GM21423 (cell line): Measurements from ENCODE around the gene PLCB1.
"Not testable (repeated sequence)": the region's sequence is repeated elsewhere in the genome, so short reads cannot be mapped to it uniquely, and the experiment has no call there.

Experiments used
- ATAC-seq: cut with Tn5 transposase; IDR thresholded peaks from one replicate; pipeline ENCODE4 v1.9.1; 2021; ENCODE audit warnings: mild to moderate bottlenecking, moderate library complexity; ENCODE audit not compliant: unreplicated experiment

Gene PLCB1

DNA sequence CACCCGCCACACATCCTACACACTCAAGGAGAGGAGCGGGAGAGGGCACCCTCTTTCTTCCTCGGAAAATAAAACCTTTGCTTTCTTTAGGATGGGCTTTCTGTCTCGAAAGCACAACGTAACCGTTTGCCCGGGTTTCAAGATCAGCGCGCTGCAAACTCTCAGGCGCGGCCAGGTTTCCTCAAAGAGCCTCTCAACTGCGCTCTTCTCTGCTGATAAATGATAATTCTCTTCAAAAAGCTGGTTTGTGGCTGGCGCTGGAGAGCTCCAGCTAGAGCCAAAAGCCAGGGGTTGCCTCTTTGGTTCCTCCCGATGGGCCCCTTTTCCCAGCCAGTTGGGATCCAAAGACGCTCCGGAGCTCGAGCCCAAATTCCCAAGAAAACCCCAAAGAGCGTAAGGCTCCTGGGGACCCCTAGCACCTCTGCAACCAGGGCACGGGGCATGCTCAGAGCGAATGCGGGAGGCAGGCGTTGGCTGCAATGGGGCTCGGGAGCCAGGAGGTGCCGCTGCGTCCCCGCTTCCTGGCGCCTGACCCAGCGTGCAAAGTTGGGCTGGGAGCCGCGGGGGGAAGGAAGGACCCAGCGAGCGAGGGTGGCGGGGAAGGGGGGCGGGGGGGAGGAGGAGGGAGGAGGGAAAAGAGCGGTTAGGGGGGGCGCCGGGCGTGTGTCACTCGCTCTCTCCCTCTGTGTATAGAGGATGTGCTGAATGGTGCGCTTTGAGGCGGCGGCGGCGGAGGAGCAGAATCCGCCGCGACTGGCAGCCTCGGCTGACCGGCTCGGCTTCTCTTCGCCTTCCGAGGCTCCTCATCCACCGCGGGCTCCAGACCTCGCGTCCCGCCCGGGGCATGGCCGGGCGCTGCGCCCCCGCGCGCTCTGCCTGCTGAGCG is at the start of gene PLCB1:
TSS of gene PLCB1 (plus strand) at position 669 of the 886 bp plus-strand sequence. CDS start 386 bp downstream, outside the sequence.
- ATAC-seq: peak; percentile 91

DNA sequence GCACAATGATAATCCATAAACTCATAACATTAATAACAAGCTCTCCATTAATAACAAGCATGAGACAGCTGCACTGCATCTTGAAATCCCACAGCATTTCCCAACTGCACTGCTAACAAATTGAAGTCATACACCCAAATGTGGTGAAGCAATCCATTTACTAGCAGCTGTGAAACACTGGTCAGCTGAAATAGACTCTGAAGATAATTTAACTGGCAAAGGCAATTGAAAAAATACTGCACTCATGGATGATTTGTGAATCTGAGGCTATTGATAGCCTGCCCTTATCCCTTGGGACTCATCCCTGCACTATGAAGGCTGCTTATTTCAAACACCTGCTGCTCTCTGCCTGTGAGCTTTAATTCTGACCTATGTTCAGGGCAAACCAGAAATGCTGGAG is 49.1 kb upstream of the PLCB1 start:
- ATAC-seq: no peak

DNA sequence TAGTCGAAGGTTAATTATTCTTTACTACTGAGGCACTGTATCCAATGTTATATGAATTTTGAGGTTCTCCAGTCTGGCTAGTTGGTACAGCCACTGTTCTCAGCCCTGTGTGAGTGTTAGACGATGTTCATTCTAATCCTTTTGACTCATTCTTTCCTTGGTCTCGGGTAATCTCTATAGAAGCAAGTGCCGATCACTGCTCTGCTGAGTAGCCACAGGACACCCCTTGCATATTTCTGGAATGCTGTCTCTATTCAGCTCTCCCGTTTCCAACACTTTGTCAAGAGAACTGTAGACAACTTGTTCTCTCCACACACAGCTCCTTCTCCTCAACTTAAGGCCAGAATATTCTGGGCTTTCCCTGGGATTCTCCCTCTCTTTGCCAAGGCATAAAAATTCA is 42.4 kb upstream of the PLCB1 start:
- ATAC-seq: no peak

DNA sequence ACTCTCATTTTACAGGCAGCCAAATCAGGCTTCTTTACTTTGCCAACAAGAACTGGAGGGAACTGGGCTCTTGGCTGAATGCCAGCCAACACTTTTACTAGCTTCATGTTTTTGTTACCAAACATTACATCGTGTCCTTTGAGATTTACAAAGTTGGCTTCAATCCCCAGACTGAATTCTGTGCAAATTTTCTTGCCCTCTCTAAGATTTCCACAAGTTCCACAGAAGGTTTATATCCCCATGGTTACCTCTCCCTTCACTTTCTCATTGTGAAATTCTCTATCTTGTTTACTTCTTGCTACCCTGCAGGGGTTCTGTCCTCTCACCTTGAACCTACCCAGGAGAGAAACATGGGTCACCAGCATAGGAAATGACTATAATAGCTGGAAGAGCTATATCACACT is 37.6 kb upstream of the PLCB1 start:
- no peak for ATAC-seq

DNA sequence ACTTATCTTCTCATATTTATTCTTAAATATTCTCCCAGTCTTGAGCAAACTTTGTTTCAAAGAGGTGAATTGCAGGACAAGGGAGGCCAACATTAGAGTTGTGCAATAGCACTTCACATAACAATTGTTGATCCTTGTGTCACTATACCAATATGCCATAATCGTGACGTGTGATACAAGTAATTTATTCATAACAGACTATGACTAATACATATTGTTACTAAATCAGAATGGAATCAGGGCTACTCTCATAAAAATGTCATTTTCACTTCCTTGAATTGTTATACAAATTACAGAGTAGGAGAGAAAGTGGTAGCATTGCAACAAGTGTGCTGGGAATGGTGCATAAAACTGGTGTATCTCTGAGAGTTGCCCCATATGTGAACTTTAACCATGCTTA is 37.2 kb upstream of the PLCB1 start:
- no peak for ATAC-seq

DNA sequence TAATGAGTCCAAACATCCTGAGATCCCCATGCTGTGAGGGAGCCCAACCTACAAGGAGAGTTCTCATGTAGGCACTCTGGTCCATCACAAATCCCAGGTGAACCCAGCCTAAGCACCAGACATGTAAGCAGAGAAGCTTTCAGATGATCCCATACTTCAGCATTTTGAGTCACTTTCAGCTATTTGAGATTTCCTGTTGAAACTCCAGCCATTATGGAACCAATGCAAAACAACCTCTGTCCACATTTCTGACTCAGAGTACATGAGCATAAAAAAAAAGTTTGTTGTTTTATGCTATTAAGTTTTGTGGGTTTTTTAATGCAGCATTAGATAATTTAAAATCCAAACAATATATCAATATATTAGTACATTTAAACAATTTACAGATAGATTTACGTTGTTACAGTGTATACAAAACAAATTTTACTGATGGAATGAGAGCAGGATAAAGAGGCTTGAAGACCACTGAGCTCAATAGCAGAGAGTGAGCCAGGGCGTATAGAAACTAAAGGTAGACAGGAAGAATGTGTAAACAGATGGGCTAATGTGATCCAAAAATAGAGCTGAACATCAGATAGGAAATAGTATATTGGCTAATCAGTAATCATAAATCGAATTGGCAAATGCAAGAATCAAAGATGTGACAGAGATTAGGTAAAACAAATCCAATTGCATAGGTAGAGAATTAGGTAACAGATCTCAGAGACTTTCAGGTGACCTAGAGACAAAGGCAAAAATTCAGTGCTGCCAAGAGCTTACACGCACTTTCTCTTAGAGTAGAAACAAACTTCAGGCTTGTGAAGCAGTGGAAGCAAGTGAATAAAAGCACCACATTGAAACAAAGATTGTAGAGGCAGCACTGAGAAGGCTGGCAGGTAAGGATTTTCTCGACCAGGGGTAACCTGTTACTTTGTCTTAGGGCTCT is 36.2 kb upstream of the PLCB1 start:
- ATAC-seq: no peak

DNA sequence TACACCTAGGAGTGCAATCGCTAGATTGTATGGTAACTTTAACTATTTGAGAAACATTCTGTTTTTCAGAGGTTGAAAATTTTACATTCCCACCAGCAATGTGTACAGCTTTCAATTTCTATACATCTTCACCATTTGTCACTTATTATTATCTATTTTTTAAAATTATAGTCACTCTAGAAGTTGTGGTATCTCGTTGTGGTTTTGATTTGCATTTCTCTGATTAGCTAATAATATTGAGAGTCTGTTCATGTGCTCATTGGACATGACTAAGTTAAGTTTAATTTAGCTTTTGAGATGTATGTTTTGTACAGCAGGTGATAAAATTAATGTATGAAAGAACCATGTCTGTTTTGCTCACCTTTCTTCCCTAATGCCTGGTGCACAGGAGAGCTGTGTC is 34.8 kb upstream of the PLCB1 start:
- no peak for ATAC-seq

DNA sequence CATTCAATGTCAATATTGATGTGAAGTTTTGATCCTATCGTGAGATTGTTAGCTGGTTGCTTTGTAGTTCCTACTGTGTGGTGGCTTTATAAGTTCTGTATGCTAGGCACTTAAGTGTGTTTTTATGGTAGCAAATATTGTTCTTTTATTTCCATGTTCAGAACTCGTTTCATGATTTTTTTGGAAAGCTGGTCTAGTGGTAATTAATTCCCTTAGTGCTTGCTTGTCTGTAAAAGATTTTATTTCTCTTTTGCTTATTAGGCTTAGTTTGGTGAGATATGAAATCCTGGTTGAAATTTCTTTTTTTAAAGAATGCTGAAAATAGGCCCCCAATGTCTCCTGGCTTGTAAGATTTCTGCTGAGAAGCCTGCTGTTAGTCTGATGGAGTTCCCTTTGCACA is 27.8 kb upstream of the PLCB1 start:
- no peak for ATAC-seq

DNA sequence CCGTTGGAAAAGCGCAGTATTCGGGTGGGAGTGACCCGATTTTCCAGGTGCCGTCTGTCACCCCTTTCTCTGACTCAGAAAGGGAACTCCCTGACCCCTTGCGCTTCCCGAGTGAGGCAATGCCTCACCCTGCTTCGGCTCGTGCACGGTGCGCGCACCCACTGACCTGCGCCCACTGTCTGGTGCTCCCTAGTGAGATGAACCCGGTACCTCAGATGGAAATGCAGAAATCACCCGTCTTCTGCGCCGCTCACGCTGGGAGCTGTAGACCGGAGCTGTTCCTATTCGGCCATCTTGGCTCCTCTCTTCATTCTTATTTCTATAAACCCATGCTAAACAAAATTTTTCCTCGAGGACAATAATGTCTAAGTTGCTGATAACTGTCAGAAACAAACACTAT is 17.5 kb upstream of the PLCB1 start:
- ATAC-seq: not testable (repeated sequence)

DNA sequence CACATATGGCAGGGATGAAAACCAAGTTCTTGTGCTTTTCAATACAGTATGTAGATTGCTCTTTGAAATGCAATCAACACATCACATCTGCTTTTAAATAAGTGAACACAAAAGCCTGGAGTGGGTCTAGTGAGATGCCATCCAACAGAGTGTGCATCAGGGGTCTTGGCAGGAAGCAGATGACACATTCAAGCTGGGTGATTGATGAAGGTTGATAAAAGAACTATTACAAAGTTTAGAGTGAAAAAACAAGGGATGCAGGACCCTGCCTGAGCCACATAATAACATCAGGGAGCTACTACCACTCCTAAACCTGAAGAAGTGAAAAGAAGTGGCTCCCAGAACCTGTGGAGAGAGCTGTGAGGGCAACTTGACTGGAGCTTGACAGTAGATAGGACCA is 16.6 kb upstream of the PLCB1 start:
- ATAC-seq: no peak

DNA sequence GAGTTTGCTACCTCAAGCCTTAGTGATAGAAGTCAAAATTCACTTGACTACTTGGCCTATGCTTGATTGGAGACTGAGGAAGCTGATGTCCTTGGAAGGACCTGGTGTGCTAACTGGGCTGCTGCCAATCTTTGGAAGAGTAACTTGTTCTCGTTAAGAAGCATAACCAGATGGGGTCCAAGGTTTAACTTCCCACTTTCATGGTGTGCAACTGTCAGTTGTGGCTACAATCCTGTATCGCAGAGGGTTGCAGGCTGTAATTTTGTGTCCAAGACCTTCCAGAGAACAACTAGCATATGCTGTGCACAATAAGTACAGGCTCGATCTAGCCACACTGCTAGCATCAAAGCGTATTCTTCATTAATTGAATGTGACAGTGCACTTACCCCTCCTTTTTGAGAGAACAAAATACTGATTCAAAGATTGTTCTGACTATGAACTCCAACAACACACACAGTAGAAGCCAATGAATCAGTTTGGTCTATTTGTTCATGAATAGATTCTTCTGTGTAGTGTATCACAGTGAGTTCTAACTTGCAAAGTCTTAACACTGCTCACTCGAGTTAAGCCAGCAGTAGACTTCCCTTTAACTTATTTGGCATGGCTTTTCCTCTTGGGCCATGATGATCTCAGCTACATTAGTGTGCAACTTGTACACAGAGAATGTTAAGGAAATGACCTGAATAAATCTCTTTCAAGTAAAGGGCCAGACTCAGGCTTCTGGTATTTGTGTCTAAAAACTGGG is 15.8 kb upstream of the PLCB1 start:
- no peak for ATAC-seq

DNA sequence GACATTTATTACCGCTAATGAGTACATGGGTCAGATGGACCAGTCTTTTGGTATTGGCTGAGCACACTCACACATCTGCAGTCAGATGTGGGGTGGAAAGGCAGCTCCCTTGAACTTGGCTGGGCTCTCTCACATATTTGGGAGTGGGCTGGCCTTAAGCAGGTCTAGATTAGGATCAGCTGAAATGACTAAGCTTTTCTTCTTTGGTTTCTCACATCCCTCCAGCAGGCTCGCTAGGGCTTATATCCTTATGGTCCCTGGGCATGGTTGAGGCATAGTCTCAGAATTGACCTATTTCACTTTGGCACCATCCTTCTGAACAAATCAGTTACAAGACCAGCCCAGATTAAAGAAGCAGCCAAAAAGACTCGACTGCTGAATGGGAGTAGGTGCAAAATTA is 14.4 kb upstream of the PLCB1 start:
- no peak for ATAC-seq

DNA sequence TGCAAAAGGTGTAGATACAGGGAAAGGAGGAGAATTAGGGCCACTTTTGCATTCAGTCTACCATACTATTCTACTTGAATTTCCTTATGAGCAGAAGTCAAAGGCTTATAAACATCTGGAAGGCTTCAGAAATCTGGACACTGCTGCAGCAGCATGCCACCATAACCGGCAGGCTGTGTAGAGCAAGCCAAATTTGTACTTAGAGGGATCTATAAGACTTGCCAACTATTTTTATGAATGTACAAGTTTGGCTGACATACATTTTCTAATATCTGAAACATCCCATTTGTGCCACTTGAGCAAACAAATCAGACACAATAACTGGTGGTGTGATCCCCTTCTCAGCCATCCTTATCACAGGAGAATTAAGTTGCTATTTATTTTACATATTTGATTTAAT is 14.0 kb upstream of the PLCB1 start:
- no peak for ATAC-seq

DNA sequence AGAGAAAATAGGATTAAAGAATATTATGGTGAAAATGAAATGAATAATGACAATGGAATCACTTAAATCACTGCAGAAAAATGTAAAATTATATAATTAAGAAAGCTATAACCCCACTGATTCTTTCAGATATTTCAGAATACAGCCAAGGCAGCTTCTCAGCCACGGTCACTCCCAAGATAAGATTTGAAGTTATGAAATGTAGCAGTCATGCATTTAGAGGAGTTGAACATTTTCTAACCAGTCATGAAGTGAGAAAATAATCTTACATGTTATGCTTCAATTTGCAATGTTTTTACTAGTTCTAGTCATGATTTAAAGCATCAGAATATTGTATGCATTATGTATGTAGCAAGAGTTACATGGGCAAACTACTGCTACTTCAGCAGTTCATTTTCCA is 13.3 kb upstream of the PLCB1 start:
- no peak for ATAC-seq

DNA sequence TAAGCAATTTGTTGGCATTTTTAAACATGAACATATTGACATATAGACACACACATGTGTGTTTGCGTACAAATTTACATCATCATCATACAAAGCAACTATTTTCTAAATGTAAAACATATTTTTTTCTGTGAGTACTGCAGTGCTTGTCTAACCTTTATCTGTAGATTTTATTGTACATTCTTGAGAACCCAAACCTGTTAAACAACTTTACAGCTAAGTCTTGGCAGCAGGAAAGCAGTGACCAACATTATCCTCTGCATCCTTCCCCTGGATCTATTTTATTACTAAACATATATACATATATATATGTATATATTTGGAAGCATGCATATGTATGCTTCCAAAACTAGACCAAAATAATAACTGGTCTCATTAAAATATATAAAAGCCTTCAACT is 10.4 kb upstream of the PLCB1 start:
- ATAC-seq: no peak

DNA sequence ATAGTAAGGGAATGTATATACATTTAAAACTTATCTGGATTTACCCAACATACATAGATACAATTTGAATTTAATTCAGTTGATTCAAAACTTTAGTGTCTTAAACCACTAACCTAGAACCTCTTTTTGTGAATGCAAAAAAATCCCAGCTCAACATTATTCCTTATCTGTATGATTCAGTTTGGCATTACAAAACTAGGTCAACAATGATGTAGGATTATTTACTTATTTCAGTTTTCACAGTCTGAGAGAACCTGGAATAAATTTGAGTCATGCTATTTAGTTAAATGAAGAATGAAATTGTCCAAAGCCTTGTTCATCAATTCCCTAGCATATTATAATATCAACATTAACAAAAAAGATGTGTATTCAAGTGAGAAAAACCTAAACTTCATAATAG is 7.4 kb upstream of the PLCB1 start:
- no peak for ATAC-seq

DNA sequence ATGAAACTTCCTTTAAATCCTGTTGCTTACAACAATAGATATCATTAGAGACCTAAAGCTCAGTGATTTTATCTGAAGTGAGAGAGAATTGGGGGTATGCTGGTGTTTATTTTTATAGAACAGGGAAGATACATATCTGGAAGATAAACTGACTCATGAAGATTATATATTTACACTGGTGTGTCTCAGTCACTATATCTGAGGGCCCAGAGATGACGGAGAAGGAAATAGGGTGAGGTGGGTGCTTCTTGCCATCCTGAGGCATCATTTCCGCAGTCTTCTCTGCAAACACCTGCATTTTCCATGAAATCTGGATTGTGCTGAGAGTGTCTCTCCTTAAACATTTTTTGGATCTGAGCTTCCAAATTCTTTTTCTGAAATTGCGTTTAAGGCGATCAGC is 5.9 kb upstream of the PLCB1 start:
- ATAC-seq: no peak

DNA sequence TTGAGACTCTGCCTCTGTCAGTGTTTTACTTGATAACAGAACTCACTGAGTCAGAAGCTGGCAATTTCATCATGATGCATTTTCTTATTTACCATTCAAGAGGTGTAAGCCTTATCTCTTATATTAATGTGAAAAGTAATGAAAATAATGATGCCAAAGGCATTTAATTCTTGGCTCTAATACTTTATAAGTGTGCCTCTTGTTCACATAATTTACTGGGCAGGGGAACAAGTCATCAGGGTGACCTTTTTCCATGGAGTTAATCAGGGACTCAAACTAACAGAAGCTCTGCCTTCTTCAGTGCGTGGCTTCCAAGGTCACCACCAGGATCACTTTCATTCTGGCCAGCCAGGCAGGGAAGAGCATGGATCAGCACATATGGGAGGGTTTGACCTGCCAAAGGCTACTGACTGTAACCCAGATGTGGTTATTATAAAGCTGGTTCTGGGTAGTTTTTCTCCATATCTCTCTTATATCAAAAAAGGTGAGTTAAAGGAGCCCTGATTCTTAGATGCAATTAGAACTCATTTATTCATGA is 5.2 kb upstream of the PLCB1 start:
- ATAC-seq: no peak

DNA sequence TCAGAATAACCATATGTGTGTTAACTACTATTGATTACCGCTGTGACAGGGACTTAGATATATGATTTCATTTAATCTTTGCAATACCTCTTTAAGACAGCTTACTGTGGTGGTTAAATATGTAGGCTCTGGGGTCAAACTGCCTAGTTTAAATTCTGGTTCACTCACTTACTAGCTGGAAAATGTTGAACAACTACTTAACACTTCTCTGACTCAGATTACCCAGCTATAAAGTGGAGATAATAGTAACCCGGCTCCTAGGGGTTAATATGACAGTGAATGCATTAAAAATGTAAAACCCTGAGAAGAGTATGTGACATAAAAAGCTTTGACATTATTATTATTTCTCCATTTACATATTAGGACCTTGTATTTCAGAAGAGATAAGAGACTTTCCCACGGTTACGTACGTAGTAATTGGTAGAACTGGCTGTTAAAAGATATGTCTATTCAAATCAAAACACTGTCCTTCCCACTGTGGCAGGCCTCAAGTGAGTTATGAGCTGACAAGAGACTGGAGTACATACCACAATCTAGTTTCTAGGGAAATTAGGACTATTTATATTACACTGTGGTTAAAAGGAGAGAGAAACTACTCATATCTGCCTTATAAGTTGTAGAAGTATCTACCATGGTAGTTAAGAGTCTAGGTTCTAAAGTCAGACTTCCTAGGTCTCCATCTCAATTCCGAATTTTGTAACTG is 4.4 kb upstream of the PLCB1 start:
- ATAC-seq: peak; percentile 56

DNA sequence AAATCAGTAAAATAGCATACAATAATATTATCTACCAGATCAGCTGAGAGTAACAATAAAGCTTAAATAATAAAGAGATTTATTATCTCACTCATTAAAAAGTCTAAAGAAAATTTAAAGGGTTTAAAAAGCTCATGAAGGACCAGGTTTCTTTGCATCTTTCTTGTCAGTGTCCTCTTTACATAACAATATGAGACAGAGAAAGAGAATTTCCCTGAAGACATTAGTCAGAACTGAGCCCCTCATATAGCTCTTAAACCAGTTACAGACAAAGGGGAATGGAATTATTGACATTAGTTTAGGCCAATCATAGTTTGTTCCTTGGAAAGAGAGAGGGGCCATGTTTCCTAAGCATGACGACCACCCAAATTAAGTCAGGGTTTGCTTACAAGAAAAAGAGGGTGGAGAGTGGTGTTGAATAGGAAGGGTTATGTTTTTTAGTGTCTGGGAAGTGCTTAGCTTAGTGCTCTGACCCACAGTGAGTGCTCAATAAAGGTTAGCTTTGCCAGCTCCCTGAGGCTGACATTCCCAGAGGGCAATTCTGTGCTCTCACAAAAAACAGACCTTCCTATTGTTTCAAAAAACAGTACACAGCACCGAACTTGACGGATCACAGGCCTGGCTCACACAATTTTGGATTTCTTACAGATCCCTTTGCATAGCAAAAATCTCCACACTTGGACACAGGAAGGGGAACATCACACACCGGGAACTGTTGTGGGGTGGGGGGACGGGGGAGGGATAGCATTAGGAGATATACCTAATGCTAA is 3.6 kb upstream of the PLCB1 start:
- no peak for ATAC-seq
